KMS-11 (cell line): ENCODE results near the gene PLA2G4E.

Source experiments
- H2AFZ ChIP-seq: fragments of 200-600 bp; sonication (generic); 2 replicates; pipeline ENCODE4 v1.6.1; 2016; ENCODE audit warnings: antibody characterized with exemption, mixed run types, low read depth
- H3K27ac ChIP-seq: fragments of 200-600 bp; sonication (generic); 2 replicates; pipeline ENCODE4 v1.6.1; 2016; ENCODE audit warnings: mild to moderate bottlenecking, mixed run types
- H3K27me3 ChIP-seq: fragments of 200-600 bp; sonication (generic); 2 replicates; pipeline ENCODE4 v1.6.1; 2017; ENCODE audit warnings: mild to moderate bottlenecking, low read depth, mixed run types, moderate library complexity; ENCODE audit not compliant: insufficient read depth
- H3K36me3 ChIP-seq: fragments of 200-600 bp; sonication (generic); 2 replicates; pipeline ENCODE4 v1.6.1; 2017; ENCODE audit warnings: mild to moderate bottlenecking, mixed run types; ENCODE audit not compliant: insufficient read depth
- H3K4me1 ChIP-seq: fragments of 200-600 bp; sonication (generic); 2 replicates; pipeline ENCODE4 v1.6.1; 2016; ENCODE audit warnings: mild to moderate bottlenecking, low read depth, mixed run types; ENCODE audit not compliant: poor library complexity, severe bottlenecking
- H3K4me2 ChIP-seq: fragments of 200-600 bp; sonication (generic); 2 replicates; pipeline ENCODE4 v1.7.0; 2016; ENCODE audit warnings: mild to moderate bottlenecking, mixed run types
- H3K4me3 ChIP-seq: fragments of 200-600 bp; sonication (generic); IDR thresholded peaks from 2 replicates; pipeline ENCODE4 v1.6.1; 2017; ENCODE audit warnings: low read depth, low read length, mixed read lengths; ENCODE audit not compliant: insufficient read depth
- H3K79me2 ChIP-seq: fragments of 200-600 bp; sonication (generic); 2 replicates; pipeline ENCODE4 v1.6.1; 2016; ENCODE audit warnings: low read depth, mixed run types; ENCODE audit not compliant: insufficient read depth
- H3K9ac ChIP-seq: fragments of 200-600 bp; sonication (generic); 2 replicates; pipeline ENCODE4 v1.6.1; 2016; ENCODE audit warnings: mild to moderate bottlenecking, mixed run types
- H4K20me1 ChIP-seq: fragments of 200-600 bp; sonication (generic); 2 replicates; pipeline ENCODE4 v1.6.1; 2016; ENCODE audit warnings: mild to moderate bottlenecking, mixed run types; ENCODE audit not compliant: insufficient read depth
- TF ChIP-seq, protein P1 (sequence below): fragments of 200-600 bp; sonication (generic); conservative IDR thresholded peaks from 2 replicates; pipeline ENCODE4 v1.6.1; 2017; ENCODE audit warnings: low read depth, mild to moderate bottlenecking, antibody characterized with exemption, low read length, moderate library complexity, mixed read lengths

PLA2G4E gene

DNA sequence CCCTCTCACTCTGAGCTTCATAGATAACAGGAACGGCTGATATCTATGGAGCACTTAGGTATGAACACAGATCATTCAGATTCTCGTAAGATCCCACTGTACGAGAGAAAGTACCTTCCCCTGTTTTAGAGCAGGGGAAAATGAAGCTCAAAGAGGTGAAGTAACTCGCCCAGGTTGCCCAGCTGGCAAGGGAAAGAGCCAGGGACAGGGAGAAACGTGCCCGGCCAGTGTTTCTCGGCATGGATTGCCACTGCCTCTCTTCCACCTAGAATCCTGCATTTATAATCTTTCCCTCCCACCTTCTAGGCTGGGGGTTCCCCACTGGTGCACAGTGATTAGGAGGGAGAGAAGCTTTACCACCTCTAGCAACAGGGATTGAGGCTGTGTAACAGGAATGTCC, 87.5 kb downstream of the PLA2G4E start:
- H3K27ac ChIP-seq, result no peak overlapping the region
- H3K4me3 ChIP-seq, result no peak overlapping the region
- no peak overlapping the region for H2AFZ ChIP-seq
- H3K9ac ChIP-seq, result no peak overlapping the region
- TF ChIP-seq, protein P1, sequence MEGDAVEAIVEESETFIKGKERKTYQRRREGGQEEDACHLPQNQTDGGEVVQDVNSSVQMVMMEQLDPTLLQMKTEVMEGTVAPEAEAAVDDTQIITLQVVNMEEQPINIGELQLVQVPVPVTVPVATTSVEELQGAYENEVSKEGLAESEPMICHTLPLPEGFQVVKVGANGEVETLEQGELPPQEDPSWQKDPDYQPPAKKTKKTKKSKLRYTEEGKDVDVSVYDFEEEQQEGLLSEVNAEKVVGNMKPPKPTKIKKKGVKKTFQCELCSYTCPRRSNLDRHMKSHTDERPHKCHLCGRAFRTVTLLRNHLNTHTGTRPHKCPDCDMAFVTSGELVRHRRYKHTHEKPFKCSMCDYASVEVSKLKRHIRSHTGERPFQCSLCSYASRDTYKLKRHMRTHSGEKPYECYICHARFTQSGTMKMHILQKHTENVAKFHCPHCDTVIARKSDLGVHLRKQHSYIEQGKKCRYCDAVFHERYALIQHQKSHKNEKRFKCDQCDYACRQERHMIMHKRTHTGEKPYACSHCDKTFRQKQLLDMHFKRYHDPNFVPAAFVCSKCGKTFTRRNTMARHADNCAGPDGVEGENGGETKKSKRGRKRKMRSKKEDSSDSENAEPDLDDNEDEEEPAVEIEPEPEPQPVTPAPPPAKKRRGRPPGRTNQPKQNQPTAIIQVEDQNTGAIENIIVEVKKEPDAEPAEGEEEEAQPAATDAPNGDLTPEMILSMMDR, result no peak
- H3K36me3 ChIP-seq, result no peaks in the 10 kb centered on the region
- H3K4me1 ChIP-seq, result peaks cover 53% of the 10 kb centered on the region
- no peak overlapping the region for H3K4me2 ChIP-seq
- no peaks in the 10 kb centered on the region for H3K27me3 ChIP-seq
- no peaks in the 10 kb centered on the region for H4K20me1 ChIP-seq
- H3K79me2 ChIP-seq, result no peaks in the 10 kb centered on the region

DNA sequence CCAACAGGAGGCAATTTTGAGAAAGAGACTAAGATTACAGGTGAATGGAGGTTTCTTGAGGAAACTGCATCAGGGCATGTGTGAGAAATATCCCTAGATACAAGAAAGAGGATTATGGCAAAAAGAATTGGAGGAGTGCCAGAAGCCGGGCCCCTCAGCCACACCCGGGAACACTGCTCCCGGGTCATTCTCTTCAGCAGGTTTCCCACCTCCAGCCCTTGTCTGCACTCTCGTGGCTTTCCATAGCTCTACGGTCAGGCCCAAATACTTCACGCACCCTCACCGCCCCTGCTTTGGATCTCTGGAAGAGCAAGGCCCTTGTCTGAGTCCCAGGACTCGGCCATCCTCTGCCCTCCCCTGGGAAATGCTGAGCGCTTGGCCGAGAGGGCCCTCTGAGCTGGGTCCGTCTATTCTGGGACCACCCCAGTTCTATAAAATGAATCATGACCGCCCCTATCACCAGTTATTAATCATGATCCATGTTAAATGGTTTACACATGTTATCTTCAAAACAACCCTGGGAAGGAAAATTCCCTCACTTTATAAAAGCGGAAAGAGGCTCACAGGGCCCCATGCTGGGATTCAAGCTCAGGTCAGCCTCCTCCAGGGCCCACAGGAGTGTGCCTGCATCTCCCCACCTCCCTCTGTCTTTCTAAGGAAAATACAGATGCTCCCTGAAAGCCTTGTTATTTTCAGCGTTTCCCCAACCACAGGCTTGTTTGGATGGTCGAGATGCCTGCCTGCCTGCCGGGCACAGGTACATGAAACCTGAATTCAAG, 88.1 kb downstream of the PLA2G4E start:
- Histone ChIP-seq H2AFZ (no peak overlapping the region), H3K4me2 (no peak overlapping the region), H3K27ac (no peak overlapping the region), H3K79me2 (no peaks in the 10 kb centered on the region), H3K27me3 (no peaks in the 10 kb centered on the region), H3K4me1 (peaks cover 53% of the 10 kb centered on the region), H3K36me3 (no peaks in the 10 kb centered on the region), H4K20me1 (no peaks in the 10 kb centered on the region), H3K9ac (no peak overlapping the region), H3K4me3 (no peak overlapping the region)
- TF ChIP-seq, protein P1, result no peak

DNA sequence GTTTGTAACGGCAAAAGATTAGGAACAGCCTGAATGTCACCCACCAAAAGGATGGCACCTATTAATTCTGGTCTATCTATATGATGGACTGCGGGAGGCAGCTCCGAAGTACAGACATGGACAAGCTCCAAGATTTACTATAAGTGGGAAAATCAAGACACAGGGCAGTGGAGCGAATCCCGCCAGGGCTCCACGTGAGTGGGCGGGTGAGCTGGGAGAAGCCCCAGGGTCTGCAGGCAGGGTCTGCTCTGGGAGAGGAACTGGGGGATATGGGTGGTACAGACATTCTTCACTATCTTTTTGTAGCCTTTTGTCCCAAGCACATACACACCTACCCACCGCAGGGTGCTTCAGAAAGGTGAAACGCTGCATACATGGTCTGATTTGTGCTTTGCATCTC, 88.7 kb downstream of the PLA2G4E start:
- no peaks in the 10 kb centered on the region for H3K36me3 ChIP-seq
- no peak overlapping the region for H3K9ac ChIP-seq
- no peak overlapping the region for H3K27ac ChIP-seq
- no peak overlapping the region for H2AFZ ChIP-seq
- TF ChIP-seq, protein P1, result no peak
- H3K4me3 ChIP-seq, result no peak overlapping the region
- peaks cover 53% of the 10 kb centered on the region for H3K4me1 ChIP-seq
- no peaks in the 10 kb centered on the region for H4K20me1 ChIP-seq
- no peaks in the 10 kb centered on the region for H3K79me2 ChIP-seq
- no peaks in the 10 kb centered on the region for H3K27me3 ChIP-seq
- H3K4me2 ChIP-seq, result no peak overlapping the region
